Activated CD8-positive, alpha-beta T cell treated with anti-CD3 and anti-CD28 coated beads for 36 hours (primary cell): Measurements from ENCODE around the gene SEC14L3. TPM values are rescaled to one million over a fixed set of nuclear protein-coding genes. Genes with fewer than 3 reads are reported as not detected.
"Not testable (repeated sequence)": the region's sequence is repeated elsewhere in the genome, so short reads cannot be mapped to it uniquely, and the experiment has no call there.

Experiments
- ATAC-seq: fragments of 200-7000 bp; cut with Tn5 transposase; one replicate; pipeline ENCODE4 v1.10.0; 2021; ENCODE audit warnings: mild to moderate bottlenecking, moderate library complexity
- CTCF ChIA-PET: fragments of 350-600 bp; sonication (Branson Sonifier 250); formaldehyde crosslinking; loops from one replicate; lab custom pipeline; 2021; ENCODE audit warnings: antibody characterized with exemption; lab: Charles Lee
- POLR2A ChIA-PET: fragments of 350-600 bp; sonication (Branson Sonifier 250); formaldehyde crosslinking; loops from one replicate; lab custom pipeline; 2021; ENCODE audit warnings: antibody characterized with exemption; lab: Charles Lee
- DNase-seq: peaks from one replicate; pipeline ENCODE4 v3.0.0-alpha.2; 2020
- H3K27ac Mint-ChIP-seq: one replicate; pipeline ENCODE4 v1.8.0; 2021; ENCODE audit warnings: mild to moderate bottlenecking, mixed read lengths
- H3K27me3 Mint-ChIP-seq: one replicate; pipeline ENCODE4 v1.8.0; 2021; ENCODE audit warnings: mixed read lengths
- H3K36me3 Mint-ChIP-seq: one replicate; pipeline ENCODE4 v1.8.0; 2021; ENCODE audit warnings: low read depth, mixed read lengths
- H3K4me1 Mint-ChIP-seq: one replicate; pipeline ENCODE4 v1.8.0; 2021; ENCODE audit warnings: low read depth, mixed read lengths
- H3K4me3 Mint-ChIP-seq: one replicate; pipeline ENCODE4 v1.8.0; 2021; ENCODE audit warnings: mild to moderate bottlenecking, moderate library complexity, mixed read lengths
- H3K9me3 Mint-ChIP-seq: one replicate; pipeline ENCODE4 v1.8.0; 2021; ENCODE audit warnings: mixed read lengths
- intact Hi-C: fragments of 100-400 bp; cut with micrococcal nuclease; formaldehyde crosslinking; loops from one replicate; pipeline ENCODE4 v1.10.0; 2022
- total RNA-seq, 2 experiments: library from RNA; stranded (reverse); gene quantifications; one replicate each; pipeline ENCODE4 v1.2.3, GENCODE V29; 2021
- TF ChIP-seq, protein P1 (sequence below): fragments of 200-600 bp; IDR thresholded peaks from one replicate; pipeline ENCODE4 v1.8.0; 2022; ENCODE audit warnings: antibody characterized with exemption, mild to moderate bottlenecking

SEC14L3 gene
- total RNA-seq, 2 experiments from 2014 or later, result not detected

DNA sequence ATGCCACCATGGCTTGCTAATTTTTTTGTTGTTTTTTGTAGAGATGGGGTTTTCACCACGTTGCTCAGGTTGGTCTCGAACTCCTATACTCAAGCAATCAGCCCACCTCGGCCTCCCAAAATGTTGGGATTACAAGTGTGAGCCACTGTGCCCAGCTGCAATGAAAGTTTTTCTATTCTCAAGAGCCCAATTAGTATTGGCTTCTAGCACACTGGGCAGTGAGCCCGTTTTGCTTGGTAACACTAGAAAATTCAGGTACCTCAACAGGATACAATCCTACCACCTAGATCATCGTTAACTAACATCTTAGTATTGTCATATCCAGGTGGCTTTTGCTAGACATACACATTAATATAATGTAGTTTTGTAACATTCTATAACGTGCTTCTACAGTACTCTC lies 19.0 kb downstream of the SEC14L3 start:
- Mint-ChIP-seq H3K27ac (no peak overlapping the region), H3K27me3 (peaks cover 3% of the 10 kb centered on the region), H3K9me3 (no peaks in the 10 kb centered on the region), H3K36me3 (no peaks in the 10 kb centered on the region), H3K4me3 (no peak overlapping the region), H3K4me1 (no peaks in the 10 kb centered on the region)
- ATAC-seq (no peak), DNase-seq (no peak)
- intact Hi-C loops, result no loop called here
- POLR2A ChIA-PET, result interaction anchor here (1.3 kb wide), 1 partner anchor 8 kb away, joined by 4 read pairs; no protein-coding TSS in a partner anchor
- TF ChIP-seq, protein P1, sequence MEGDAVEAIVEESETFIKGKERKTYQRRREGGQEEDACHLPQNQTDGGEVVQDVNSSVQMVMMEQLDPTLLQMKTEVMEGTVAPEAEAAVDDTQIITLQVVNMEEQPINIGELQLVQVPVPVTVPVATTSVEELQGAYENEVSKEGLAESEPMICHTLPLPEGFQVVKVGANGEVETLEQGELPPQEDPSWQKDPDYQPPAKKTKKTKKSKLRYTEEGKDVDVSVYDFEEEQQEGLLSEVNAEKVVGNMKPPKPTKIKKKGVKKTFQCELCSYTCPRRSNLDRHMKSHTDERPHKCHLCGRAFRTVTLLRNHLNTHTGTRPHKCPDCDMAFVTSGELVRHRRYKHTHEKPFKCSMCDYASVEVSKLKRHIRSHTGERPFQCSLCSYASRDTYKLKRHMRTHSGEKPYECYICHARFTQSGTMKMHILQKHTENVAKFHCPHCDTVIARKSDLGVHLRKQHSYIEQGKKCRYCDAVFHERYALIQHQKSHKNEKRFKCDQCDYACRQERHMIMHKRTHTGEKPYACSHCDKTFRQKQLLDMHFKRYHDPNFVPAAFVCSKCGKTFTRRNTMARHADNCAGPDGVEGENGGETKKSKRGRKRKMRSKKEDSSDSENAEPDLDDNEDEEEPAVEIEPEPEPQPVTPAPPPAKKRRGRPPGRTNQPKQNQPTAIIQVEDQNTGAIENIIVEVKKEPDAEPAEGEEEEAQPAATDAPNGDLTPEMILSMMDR, result no peak
- CTCF ChIA-PET, result interaction anchor here (1.0 to 1.7 kb wide), 2 partner anchors 18 to 62 kb away, joined by 3 to 5 read pairs; no protein-coding TSS in a partner anchor

DNA sequence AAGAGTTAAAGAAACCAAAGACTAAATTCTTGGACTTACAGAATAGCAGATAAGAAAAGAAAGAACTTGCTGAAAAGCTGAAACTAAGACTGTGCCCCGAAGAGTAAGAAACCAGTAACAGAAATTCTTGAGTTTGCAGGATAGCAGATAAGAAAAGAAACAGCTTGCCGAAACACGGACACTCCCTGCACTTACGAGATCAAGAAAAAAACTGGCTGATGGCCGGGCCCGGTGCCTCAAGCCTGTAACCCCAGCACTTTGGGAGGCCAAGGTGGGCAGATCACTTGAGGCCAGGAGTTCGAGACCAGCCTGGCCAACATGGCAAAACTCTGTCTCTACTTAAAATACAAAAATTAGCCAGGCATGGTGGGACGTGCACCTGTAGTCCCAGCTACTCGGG lies 20.3 kb downstream of the SEC14L3 start:
- CTCF ChIA-PET, result not testable (repeated sequence)

DNA sequence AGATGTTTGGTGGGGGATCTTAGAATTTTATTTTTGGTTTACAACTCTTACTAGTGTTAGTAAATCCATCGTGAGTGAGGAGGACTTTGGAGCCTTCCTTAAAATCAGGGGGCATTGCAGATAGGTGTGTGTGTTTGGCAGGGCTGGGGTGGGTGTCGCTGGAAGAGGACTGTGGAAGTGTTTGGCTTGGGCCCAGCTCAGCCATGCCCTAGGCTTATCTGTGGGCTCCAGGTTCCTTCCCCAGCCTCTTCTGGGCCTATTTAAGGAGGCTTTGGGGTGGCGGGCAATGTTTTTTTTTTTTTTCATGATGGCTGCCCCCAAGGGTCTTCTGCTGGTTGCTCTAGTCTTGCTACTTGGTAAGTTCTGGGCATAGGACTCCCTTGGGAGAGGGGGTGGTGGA lies 24.2 kb downstream of the SEC14L3 start:
- intact Hi-C loops, result no loop called here
- ChIA-PET CTCF (interaction anchor here (5.7 kb wide), 1 partner anchor 38 kb away, joined by 36 read pairs; no protein-coding TSS in a partner anchor), POLR2A (no interaction called here)
- TF ChIP-seq, protein P1, result no peak
- Mint-ChIP-seq H3K27ac (no peak overlapping the region), H3K27me3 (peaks cover 22% of the 10 kb centered on the region), H3K9me3 (peaks cover 3% of the 10 kb centered on the region), H3K36me3 (no peaks in the 10 kb centered on the region), H3K4me1 (peaks cover 15% of the 10 kb centered on the region), H3K4me3 (no peak overlapping the region)
- no peak for DNase-seq
- ATAC-seq, result no peak

More for the DNA sequence above, 20.3 kb downstream of the SEC14L3 start:
- H3K27ac Mint-ChIP-seq, intact Hi-C loops, H3K27me3 Mint-ChIP-seq, ATAC-seq, H3K36me3 Mint-ChIP-seq, DNase-seq, H3K9me3 Mint-ChIP-seq, H3K4me3 Mint-ChIP-seq, POLR2A ChIA-PET, H3K4me1 Mint-ChIP-seq: not testable (repeated sequence)

DNA sequence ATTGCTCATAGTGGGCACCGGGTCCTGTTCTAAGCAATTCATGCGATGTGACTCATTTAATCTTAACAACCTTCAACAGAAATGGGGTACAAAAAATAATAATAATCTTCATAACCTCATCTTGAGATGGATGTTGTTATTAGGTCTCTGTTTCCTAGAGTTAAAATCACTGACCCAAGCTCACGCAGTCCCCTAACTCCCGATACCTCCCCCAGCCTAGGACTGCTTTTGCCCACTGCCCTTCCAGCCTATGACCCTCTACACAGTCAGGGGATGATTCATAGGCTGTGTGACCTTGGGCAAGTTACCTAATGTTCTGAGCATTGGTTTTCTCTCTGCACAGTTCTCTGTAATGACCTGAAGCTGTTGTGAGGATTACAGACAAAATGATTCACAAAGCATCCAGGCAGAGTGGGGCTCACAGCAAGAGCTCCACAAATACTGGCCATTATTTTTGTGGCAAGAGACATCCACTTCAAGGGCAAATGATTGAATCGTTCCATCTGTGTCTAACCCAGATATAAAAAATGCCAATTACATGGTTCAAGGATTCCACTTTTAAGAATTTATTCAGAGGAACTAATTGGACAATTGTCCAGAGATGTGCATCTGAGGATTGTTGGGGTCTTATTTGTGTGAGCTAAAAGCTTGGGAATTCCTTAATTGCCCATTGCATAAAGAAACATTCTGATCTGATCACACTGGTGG lies 26.2 kb downstream of the SEC14L3 start:
- Mint-ChIP-seq H3K27me3 (peaks cover 31% of the 10 kb centered on the region), H3K4me1 (peaks cover 21% of the 10 kb centered on the region), H3K9me3 (peaks cover 6% of the 10 kb centered on the region), H3K27ac (no peak overlapping the region), H3K4me3 (no peak overlapping the region), H3K36me3 (no peaks in the 10 kb centered on the region)
- ATAC-seq (no peak), DNase-seq (no peak)
- intact Hi-C loops, result no loop called here
- CTCF ChIA-PET, result interaction anchor here (0.7 to 5.7 kb wide), 16 partner anchors 8 to 157 kb away, joined by 3 to 36 read pairs (median 4); partner anchors contain the start of gene CASTOR1
- POLR2A ChIA-PET, result interaction anchor here (0.8 to 1.7 kb wide), 2 partner anchors 8 to 21 kb away, joined by 4 to 6 read pairs; partner anchors contain the start of gene MTFP1
- TF ChIP-seq, protein P1, result peak; percentile 11

DNA sequence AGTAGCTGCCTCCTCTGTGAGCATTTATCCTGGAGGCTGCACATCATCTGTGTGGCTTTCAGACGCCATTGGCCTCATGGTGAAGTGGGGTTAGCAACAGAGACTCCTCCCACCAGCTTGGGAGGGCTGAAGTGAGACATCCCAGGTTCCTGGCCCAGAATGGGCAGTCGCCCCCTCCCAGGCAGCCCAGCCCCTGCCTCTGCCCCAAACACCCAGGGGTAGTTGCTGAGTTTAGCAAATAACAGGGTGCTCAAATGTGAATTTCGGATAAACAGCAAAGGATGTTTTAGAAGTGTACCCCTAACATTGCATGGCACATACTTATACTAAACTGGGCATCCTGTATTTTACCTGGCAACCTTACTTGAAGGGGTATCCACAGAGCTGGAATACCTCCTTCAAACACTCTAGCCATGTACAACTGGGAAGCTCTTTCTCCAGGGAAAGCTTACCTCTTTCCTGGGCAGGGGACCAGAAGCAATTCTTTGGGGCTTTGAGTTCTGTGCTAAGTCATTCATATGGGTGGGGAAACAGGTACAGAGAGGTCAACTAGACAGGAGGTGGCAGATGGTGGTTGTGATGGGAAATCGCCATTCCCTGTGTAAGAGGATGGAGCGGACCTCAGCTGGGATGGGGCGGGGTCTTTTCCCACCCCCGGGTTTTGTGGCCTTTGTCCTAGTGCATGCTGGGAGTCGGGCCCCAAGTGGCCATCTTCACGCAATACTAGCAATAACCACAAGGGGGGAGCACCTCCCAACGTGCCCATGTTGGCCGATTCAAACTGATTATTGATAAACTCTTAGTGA lies 27.0 kb downstream of the SEC14L3 start:
- Mint-ChIP-seq H3K27ac (peak overlapping the region; percentile 27), H3K36me3 (no peaks in the 10 kb centered on the region), H3K9me3 (peaks cover 6% of the 10 kb centered on the region), H3K27me3 (peaks cover 37% of the 10 kb centered on the region), H3K4me1 (peaks cover 21% of the 10 kb centered on the region), H3K4me3 (no peak overlapping the region)
- ChIA-PET CTCF (interaction anchor here (0.7 to 5.7 kb wide), 19 partner anchors 8 to 454 kb away, joined by 3 to 36 read pairs (median 4); partner anchors contain the start of genes CASTOR1 and RNF215), POLR2A (interaction anchor here (0.7 to 1.7 kb wide), 3 partner anchors 9 to 22 kb away, joined by 3 to 6 read pairs (median 4); partner anchors contain the start of gene MTFP1)
- DNase-seq (peak; percentile 80), ATAC-seq (peak; percentile 85)
- intact Hi-C loops, result loop anchor here (5.0 kb wide), 1 partner anchor 32 kb away; no protein-coding TSS in a partner anchor
- TF ChIP-seq, protein P1, result peak; percentile 80
